ENCODE data around the gene ZG16.
"Not testable (repeated sequence)": the region's sequence is repeated elsewhere in the genome, so short reads cannot be mapped to it uniquely, and the experiment has no call there.

ZG16 gene

DNA sequence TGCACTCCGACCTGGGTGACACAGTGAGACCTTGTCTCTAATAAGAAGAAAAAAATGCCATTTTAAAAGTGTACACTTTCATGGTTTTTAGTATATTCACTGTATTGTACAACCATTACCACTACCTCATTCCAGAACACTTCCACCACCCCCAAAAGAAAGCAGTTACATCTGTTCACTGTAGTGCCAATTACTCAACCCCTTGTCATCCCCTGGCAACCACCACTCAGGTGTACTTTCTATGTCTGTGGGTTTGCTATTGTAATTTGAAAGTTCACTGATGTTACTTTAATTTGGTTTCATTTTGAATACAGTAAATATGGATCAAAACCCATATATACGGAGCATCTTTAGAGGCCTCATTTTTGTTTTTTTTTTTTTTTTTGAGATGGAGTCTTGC is 6.1 kb downstream of the ZG16 start:
- no peak for FAIRE-seq
- DNase-seq (ENCODE audit: low spot score): no peak

DNA sequence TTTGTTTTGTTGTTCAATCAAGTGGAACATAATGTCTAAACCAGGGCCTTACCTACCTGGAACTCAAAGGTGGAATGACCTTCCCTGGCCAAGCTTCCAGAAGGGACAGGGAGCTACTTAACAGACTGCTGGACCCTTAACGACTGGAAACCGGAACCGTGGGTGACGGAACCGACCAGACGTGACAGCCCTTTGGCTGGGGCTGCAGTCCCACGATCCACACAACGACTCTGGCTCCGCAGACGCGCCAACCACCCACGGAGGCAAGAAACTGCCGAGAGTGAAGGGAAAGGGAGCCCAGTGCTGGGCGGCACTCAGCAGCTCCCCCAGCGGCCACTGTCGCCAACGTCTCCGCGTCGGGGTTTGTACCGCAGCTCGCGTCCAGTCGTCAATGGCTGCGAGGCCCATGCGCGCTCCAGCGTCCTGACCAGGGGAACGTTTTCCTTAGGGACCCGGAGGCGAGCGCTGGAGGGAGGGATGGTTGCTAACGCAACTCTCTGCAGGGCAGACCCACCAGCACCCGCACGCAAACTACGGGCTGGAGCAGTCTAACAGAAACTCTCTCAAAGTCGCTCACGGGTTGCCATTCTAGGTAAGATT is 6.9 kb downstream of the ZG16 start:
- no peak for FAIRE-seq
- no peak for DNase-seq (ENCODE audit: low spot score)

DNA sequence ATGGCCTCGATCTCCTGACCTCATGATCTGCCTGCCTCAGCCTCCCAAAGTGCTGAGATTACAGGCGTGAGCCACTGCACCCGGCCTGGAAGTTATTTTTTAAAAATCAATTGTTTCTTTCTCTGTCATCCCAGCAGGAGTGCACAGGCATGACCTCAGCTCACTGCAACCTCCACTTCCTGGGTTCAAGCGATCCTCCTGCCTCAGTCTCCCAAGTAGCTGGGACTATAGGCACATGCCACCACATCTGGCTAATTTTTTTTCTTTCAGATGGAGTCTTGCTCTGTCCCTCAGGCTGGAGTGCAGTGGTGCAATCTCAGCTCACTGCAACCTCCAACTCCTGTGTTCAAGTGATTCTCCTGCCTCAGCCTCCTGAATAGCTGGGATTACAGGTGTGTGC is 9.1 kb downstream of the ZG16 start:
- FAIRE-seq; DNase-seq (ENCODE audit: low spot score): not testable (repeated sequence)

DNA sequence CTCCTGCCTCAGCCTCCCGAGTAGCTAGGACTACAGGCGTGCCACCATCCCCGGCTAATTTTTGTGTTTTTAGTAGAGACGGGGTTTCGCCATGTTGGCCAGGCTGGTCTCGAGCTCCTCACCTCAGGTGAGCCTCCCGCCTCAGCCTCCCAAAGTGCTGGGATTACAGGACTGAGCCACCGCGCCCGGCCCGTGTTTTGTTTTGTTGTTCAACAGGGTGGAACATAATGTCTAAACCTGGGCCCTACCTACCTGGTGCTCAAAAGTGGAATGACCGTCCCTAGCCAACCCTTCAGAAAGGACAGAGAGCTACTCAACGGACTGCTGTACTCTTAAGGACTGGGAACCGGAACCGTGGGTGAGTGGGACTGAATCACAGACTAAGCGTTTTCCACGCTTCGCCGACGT is 11.7 kb downstream of the ZG16 start:
- FAIRE-seq: no peak
- DNase-seq (ENCODE audit: low spot score): no peak

DNA sequence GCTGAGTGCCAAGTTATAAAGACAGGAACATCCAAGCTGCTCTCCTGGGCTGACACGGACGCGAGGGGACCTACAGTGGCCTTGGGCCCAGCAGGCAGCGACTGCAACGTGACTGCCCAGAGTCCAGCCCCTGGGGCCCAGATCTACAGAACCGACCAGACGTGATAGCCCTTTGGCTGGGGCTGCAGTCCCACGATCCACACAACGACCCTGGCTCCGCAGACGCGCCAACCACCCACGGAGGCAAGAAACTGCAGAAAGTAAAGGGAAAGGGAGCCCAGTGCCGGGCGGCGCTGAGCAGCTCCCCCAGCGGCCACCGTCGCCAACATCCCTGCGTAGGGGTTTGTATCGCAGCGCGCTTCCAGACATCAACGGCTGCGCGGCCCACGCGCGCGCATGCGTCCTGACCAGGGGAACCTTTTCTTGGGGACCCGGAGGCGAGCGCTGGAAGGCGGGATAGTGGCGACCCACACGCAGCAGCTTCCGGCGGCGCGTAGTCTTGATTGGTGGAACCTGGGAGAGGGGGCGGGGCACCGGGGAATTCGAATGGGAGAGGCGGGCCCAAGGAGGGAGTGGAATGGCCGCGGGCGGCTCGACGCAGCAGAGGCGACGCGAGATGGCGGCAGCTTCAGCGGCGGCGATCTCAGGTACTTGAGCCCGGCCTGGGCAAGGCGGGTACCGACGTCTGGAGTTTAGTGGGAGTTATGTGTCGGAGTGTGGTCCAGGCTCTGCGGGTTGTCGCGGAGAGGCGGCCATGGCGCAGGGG is 12.3 kb downstream of the ZG16 start, which contains the start of gene KIF22:
Gene KIF22, plus strand, starts transcription at position 569 of the 766 bp plus-strand sequence. Its CDS starts 9 bp downstream, at position 578.
- FAIRE-seq (no peak), DNase-seq (ENCODE audit: low spot score) (peak; percentile 96)

DNA sequence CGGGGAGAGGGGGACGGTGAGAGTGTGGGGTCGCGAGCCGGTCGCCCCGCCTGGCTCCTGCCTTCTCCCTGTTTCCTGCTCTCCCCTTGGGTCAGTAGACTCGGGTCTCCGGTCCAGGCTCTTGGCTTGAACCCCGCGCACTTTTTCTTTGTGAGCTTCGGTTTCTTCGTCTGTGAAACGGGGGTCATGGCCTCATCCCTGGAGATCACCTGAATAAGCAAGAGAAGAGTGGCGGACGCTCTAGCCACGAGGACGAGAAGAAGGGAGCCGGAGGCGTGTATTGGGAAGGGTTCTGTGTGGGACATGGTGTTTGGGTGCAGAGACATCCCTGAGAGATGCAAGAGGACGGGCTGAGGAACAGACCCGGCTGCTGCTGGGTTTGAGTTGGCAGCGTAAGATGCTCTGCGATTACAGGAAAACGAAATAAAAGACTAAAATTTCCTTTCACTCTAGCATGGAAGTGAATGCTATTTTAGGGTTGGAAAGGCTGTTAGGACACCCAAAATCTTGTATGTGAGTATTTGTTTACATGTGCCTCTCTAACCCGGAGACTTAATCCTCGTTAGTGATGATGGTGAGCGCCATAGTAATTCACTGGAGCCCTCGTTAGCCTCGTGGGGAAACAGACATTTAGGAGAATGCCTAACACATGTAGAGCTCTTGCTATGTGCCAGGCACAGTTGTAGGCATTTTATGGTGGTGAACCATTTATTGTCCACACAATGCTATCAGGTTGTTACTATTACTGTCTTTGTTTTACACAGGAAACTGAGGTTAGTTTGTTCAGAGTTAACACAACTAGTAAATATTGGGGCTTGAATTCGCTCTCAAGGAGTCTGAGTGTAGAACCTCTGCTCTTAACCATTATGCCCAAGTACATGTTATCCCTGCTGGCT is 13.1 kb downstream of the ZG16 start:
- no peak for DNase-seq (ENCODE audit: low spot score)
- FAIRE-seq: no peak

DNA sequence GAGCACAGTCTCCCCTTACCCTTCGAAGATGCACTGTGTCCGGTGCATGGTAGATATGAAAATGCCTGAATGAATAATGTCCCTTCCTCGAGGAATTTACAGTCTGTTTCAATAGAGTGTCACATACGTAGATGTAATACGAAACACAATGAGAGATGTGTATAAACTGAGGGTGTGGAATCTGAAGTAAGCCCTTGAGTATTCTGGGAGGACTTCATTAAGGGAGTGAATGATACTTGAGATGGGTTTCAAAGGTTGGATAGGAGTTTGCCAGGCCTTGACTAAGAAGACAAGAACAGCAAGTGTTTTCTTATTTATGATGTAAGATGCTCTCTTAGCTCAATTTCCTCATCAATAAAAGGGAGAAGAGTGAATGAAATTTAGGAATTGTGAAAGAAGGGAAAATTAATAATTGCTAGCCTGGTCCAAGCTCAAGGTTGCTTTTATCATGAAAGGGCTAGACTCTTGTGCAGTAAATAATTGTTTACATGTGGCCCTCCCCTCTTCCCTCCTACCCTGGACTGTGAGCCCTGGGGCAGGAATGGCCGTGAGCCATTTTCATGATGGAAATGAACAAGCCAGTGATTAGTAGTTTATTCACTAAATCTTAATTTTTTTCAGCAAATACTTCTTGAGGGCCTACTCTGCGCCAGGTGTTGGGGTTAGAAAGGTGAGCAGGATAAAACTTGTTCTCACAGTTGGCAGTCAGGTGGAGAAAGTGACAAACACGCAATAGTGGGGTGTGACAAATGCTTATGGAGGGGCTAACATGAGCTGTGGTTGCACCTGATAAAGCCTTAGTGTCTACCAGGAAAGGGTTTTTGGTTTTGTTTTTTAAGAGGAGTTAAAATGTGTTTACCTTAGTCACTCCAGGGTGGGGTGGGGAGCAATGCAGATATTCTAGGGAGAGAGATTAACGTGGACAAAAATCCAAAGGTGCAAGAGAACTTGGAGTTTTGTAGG is 14.1 kb downstream of the ZG16 start:
- no peak for FAIRE-seq
- no peak for DNase-seq (ENCODE audit: low spot score)

DNA sequence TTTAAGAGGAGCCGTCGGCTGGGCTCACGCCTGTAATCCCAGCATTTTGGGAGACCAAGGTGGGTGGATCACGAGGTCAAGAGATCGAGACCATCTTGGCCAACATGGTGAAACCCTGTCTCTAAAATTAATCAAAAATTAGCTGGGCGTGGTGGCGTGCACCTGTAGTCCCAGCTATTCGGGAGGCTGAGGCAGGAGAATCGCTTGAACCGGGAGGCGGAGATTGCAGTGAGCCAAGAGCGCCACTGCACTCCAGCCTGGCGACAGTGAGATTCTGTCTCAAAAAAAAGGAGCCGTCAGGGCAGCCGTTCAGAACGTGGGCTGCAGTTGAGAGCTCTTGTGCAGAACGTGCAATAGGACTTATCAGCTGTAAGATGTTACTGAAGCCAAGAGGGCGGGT is 15.1 kb downstream of the ZG16 start:
- not testable (repeated sequence) for FAIRE-seq; DNase-seq (ENCODE audit: low spot score)

DNA sequence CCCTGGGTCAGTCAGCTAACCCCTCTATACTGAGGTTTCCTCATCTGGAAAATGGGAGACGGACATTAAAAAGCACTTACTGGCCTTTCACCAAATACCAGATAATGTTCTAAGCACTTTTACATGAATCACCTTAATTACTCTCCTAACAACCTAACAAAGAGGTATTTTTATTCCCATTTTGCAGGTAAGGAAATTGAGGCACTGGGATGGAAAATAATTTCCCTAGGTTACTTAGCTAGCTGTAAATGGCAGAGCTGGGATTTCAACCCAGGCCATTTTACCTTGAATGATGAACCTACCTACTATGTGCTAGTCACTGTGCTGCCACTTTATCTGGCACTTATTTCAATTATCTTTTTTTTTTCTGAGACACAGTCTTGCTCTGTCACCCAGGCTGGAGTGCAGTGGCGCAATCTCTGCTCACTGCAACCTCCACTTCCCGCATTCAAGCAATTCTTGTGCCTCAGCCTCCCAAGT is 16.2 kb downstream of the ZG16 start:
- DNase-seq (ENCODE audit: low spot score) (no peak), FAIRE-seq (no peak)

DNA sequence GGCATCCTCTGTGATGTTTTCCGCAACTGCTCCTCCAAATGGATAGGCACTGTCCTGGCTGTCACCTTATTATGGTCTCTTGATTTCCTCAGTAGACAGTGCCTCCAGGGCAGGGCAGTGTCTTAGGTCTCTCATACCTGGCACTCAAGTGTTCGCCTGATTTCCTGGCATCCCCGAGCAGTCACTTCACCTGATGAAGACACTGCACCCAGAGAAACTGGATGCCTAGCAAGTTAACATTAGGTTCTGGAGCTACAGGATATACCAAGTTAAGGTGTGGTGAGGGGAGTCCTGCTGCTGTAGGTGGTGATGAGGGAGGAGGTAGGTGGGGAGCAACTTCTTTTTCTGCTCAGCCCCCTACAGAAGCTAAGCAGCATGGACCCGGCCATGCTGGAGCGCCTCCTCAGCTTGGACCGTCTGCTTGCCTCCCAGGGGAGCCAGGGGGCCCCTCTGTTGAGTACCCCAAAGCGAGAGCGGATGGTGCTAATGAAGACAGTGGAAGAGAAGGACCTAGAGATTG is 24.4 kb downstream of the ZG16 start:
- DNase-seq (ENCODE audit: low spot score) (no peak), FAIRE-seq (no peak)

DNA sequence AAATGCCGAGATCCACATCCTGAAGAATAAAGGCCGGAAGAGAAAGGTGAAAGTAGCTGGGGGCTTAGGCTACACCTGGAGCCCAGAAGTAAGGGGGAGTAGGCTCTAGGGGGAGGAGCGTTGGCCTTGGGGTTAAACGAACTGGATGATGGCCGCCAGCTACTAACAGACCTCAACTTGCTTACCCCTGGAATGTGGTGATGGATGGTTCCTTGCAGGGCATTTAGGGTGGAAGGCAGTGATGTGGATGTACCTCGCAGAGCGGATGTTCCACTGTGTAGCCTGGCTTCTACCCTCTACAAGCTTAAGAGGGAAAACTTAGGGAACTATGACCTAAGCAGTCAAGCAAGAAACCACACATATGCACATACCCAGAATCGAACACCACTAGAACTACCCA is 26.0 kb downstream of the ZG16 start:
- FAIRE-seq (no peak), DNase-seq (ENCODE audit: low spot score) (no peak)

DNA sequence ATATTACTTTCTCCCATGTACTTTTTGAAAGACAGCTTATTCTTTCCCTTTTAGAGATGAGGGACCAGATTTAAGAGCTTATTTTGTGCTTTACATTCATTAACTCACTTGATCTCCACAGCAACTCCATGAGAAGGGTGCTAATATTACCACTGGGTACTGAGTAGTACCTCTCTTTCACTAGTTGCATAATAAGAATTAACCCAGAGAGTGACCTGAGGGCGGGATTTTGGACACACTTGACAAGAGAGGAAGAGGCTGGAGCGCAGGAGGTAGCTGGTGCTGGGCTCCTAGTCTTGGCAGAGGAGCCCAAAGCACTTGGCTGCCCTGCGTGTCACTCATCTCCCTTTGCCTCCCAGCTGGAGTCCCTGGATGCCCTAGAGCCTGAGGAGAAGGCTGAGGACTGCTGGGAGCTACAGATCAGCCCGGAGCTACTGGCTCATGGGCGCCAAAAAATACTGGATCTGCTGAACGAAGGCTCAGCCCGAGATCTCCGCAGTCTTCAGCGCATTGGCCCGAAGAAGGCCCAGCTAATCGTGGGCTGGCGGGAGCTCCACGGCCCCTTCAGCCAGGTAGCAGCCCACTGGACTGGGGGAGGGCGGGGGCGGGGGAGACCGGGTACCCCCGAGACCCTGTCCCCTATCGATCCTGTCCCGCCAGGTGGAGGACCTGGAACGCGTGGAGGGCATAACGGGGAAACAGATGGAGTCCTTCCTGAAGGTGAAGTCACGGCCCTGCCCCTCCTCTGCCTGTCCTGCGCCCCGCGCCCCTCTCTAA is 26.6 kb downstream of the ZG16 start:
- DNase-seq (ENCODE audit: low spot score): no peak
- FAIRE-seq: no peak

DNA sequence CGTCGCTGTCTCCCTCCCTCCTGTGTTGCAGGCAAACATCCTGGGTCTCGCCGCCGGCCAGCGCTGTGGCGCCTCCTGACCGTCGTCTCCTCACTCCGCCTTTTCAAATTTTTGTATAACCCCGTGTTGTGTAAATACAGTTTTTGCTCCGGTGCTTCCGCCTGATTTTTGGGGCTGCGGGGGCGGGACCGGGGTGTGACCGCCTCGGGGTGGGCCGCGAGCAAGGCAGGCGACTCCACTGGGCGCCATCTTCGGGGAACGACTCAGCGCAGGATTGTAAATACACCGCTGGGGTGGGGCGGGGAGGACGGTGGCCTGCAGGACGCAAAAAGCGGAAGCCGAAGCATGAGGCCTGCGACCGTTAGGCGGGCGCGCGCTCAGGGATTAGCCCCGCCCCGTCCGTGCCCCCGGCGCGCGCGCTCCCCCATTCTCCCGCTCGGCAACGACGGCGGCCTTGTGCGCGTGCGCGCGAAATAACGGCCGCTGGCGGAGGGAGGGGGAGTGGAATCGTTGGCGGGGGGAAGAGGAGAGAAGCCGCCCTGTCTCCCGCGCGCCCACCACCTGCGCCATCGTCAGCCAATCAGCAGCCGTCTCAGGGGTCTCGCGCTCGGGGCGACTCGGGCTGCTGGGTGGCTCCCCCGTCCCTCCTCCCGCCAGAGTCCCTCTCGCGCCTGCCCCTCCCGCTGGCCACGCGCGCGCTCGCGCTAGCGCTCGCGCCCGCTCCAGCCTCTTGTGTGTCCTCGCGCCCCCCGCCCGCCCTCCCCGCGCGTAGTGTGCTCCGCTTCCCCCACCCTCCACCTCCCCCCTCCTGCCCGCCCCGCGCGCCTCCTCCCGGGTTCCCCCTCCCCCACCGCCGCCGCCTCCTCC is 27.4 kb downstream of the ZG16 start:
- FAIRE-seq (peak; percentile 90), DNase-seq (ENCODE audit: low spot score) (peak; percentile 86)

DNA sequence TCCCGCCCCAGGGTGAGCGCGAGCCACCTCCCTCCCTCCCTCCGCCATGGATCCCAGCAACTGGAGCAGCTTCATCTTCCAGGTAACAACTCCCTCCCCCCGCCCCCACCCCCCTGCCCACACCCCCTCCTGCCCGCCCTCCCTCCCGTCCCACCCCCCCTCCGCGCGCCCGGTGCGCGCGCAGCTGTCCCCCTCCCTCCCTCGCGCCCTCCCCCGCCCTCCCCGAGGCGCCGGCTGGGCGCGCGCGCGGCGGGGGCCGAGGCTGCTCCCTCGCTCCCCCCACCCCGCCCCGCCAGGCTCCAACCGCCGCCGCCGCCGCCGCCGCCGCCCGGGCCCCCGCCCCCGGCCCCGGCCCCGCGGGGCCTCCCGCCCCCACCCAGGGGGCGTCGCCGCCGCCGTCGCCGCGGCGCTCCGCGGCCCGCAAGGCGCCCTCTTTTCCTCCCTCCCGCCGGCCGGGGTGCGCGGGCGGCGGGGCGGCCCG is 28.1 kb downstream of the ZG16 start, which contains the start of gene MAZ:
Gene MAZ, plus strand, starts transcription at position 431 of the 481 bp plus-strand sequence. CDS start 173 bp downstream, outside the sequence.
- no peak for DNase-seq (ENCODE audit: low spot score)
- no peak for FAIRE-seq

DNA sequence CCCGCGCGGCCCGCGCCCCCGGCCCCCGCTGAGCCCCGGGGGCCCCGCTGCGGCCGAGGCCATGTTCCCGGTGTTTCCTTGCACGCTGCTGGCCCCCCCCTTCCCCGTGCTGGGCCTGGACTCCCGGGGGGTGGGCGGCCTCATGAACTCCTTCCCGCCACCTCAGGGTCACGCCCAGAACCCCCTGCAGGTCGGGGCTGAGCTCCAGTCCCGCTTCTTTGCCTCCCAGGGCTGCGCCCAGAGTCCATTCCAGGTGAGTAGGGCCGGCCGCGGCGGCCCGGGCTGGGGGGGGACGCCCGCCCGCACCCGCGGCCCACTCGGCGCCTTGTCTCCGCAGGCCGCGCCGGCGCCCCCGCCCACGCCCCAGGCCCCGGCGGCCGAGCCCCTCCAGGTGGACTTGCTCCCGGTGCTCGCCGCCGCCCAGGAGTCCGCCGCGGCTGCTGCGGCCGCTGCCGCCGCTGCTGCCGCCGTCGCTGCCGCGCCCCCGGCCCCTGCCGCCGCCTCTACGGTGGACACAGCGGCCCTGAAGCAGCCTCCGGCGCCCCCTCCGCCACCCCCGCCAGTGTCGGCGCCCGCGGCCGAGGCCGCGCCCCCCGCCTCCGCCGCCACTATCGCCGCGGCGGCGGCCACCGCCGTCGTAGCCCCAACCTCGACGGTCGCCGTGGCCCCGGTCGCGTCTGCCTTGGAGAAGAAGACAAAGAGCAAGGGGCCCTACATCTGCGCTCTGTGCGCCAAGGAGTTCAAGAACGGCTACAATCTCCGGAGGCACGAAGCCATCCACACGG is 28.8 kb downstream of the ZG16 start:
- FAIRE-seq: no peak

DNA sequence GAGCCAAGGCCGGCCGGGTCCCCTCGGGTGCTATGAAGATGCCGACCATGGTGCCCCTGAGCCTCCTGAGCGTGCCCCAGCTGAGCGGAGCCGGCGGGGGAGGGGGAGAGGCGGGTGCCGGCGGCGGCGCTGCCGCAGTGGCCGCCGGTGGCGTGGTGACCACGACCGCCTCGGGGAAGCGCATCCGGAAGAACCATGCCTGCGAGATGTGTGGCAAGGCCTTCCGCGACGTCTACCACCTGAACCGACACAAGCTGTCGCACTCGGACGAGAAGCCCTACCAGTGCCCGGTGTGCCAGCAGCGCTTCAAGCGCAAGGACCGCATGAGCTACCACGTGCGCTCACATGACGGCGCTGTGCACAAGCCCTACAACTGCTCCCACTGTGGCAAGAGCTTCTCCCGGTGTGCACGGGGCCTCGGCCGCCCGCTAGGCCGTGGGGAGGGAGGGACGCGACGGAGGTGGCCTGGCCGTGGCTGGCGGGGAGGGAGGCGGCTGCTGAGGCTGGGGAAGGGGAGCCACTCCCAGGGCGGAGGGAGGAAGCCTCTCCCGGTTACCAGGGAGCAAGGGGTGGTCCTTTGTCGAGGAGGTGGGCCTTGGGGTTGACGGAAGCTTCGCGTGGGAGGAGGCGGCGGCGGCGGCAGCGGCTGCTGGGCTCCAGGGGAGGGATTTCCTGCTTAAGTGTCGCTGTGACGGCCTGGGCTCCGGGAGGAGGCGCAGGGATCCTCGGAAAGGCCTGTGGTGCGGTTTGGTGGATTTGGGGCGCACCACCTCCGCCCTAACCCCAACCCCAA is 29.6 kb downstream of the ZG16 start:
- DNase-seq (ENCODE audit: low spot score) (no peak), FAIRE-seq (peak; percentile 73)

More for the DNA sequence above, 28.8 kb downstream of the ZG16 start:
- no peak for DNase-seq (ENCODE audit: low spot score)
